Activated CD8-positive, alpha-beta memory T cell treated with anti-CD3 and anti-CD28 coated beads, Interleukin-2, amount 50 U/mL, for 24 hours (primary cell): Measurements from ENCODE around the gene TSPAN17.

Source experiments
- DNase-seq: peaks from one replicate; pipeline ENCODE4 v3.0.0-alpha.2; 2020; ENCODE audit errors: extremely low read depth

The TSPAN17 gene

GRCh38 chr5:176642675-176643490, 4.4 kb upstream of the TSPAN17 start:
- no peak for DNase-seq

- no peak for DNase-seq
Observed at GRCh38 chr5:176643491-176644219, 3.6 kb upstream of the TSPAN17 start.

- DNase-seq: no peak
Observed at GRCh38 chr5:176644294-176644693, 3.0 kb upstream of the TSPAN17 start.

GRCh38 chr5:176644878-176645670, 2.2 kb upstream of the TSPAN17 start:
- no peak for DNase-seq

GRCh38 chr5:176646049-176646706, 1.1 kb upstream of the TSPAN17 start:
- DNase-seq: no peak

- no peak for DNase-seq
Observed at GRCh38 chr5:176646707-176647029, 616 bp upstream of the TSPAN17 start.

GRCh38 chr5:176647843-176648473, 674 bp downstream of the TSPAN17 start:
- no peak for DNase-seq

GRCh38 chr5:176648474-176649194, 1.4 kb downstream of the TSPAN17 start:
- no peak for DNase-seq

- no peak for DNase-seq
Observed at GRCh38 chr5:176650354-176650884, 3.1 kb downstream of the TSPAN17 start.

GRCh38 chr5:176651472-176651980, 4.2 kb downstream of the TSPAN17 start:
- DNase-seq: no peak

GRCh38 chr5:176652136-176652535, 4.9 kb downstream of the TSPAN17 start:
- DNase-seq: no peak

- peak; percentile 71 for DNase-seq
Observed at GRCh38 chr5:176653401-176654385, 6.4 kb downstream of the TSPAN17 start.

- no peak for DNase-seq
Observed at GRCh38 chr5:176654856-176655255, 7.6 kb downstream of the TSPAN17 start.

- DNase-seq: no peak
Observed at GRCh38 chr5:176656467-176656990, 9.2 kb downstream of the TSPAN17 start.

GRCh38 chr5:176658007-176658599, 10.8 kb downstream of the TSPAN17 start:
- no peak for DNase-seq

- no peak for DNase-seq
Observed at GRCh38 chr5:176658817-176659511, 11.7 kb downstream of the TSPAN17 start.

- DNase-seq: no peak
Observed at GRCh38 chr5:176659512-176659839, 12.2 kb downstream of the TSPAN17 start.
